Calu3 (cell line): ENCODE measurements around the gene DNAH5. TPM values are rescaled to one million over a fixed set of nuclear protein-coding genes. Genes with fewer than 3 reads are reported as not detected.

Experiments used
- BruUV-seq: library from RNA; stranded (reverse); fragments of 400-500 nt; replicated peaks from 2 replicates; lab custom pipeline; 2021; lab: Mats Ljungman, UMichigan
- CTCF ChIA-PET: fragments of 300-600 bp; sonication (Branson Sonifier 250); formaldehyde crosslinking; loops from one replicate; lab custom pipeline; 2022; ENCODE audit warnings: antibody characterized with exemption; lab: Charles Lee
- DNase-seq: peaks from one replicate; pipeline ENCODE4 v3.0.0; 2022
- H3K27ac Mint-ChIP-seq: one replicate; pipeline ENCODE4 v1.8.0; 2022; ENCODE audit warnings: mixed read lengths; ENCODE audit not compliant: unreplicated experiment
- H3K27me3 Mint-ChIP-seq: one replicate; pipeline ENCODE4 v1.8.0; 2022; ENCODE audit warnings: mixed read lengths; ENCODE audit not compliant: unreplicated experiment
- H3K36me3 Mint-ChIP-seq: one replicate; pipeline ENCODE4 v1.8.0; 2022; ENCODE audit warnings: mild to moderate bottlenecking, moderate library complexity, mixed read lengths; ENCODE audit not compliant: insufficient read depth, unreplicated experiment
- H3K4me1 Mint-ChIP-seq: one replicate; pipeline ENCODE4 v1.8.0; 2022; ENCODE audit warnings: mild to moderate bottlenecking, low read depth, mixed read lengths; ENCODE audit not compliant: unreplicated experiment
- H3K4me3 Mint-ChIP-seq: one replicate; pipeline ENCODE4 v1.8.0; 2022; ENCODE audit warnings: mild to moderate bottlenecking, low read depth, moderate library complexity, mixed read lengths; ENCODE audit not compliant: unreplicated experiment
- H3K9me3 Mint-ChIP-seq: one replicate; pipeline ENCODE4 v1.8.0; 2022; ENCODE audit warnings: low read depth, mixed read lengths; ENCODE audit not compliant: unreplicated experiment
- intact Hi-C: fragments of 100-400 bp; cut with micrococcal nuclease; formaldehyde crosslinking; loops from one replicate; pipeline ENCODE4 v1.10.0; 2022; ENCODE audit not compliant: unreplicated experiment
- total RNA-seq: library from RNA; stranded (reverse); gene quantifications from 2 replicates; pipeline ENCODE4 v1.2.3, GENCODE V29; 2022
- TF ChIP-seq, protein P1 (sequence below): fragments of 200-600 bp; IDR thresholded peaks from one replicate; pipeline ENCODE4 v1.8.0; 2022; ENCODE audit warnings: antibody characterized with exemption; ENCODE audit not compliant: unreplicated experiment

Gene DNAH5
- total RNA-seq, 1 experiment from 2014 or later: 5.8 TPM

DNA sequence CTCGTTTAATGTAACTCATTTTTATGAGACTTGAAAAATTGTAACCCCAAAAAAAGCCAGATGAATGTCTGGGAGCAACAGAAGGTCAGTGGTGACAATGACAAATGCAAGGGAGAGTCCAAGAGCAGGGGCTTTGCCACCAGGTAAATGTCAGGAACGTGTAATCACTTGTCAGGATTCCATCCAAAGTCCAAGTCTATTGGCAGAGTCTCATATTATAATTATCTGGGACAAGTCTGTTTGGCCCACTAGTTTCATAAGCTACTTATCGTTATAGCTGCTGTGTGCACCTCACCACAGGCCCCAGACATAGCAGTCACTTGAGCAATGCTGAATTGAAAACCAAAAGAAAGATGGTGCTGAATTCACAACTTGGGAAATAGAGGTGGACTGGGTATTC is 180.8 kb downstream of the DNAH5 start:
- H3K4me1 Mint-ChIP-seq: no peaks in the 10 kb centered on the region
- no peaks in the 10 kb centered on the region for H3K9me3 Mint-ChIP-seq
- H3K4me3 Mint-ChIP-seq: no peak overlapping the region
- no peaks in the 10 kb centered on the region for H3K27me3 Mint-ChIP-seq
- TF ChIP-seq, protein P1, sequence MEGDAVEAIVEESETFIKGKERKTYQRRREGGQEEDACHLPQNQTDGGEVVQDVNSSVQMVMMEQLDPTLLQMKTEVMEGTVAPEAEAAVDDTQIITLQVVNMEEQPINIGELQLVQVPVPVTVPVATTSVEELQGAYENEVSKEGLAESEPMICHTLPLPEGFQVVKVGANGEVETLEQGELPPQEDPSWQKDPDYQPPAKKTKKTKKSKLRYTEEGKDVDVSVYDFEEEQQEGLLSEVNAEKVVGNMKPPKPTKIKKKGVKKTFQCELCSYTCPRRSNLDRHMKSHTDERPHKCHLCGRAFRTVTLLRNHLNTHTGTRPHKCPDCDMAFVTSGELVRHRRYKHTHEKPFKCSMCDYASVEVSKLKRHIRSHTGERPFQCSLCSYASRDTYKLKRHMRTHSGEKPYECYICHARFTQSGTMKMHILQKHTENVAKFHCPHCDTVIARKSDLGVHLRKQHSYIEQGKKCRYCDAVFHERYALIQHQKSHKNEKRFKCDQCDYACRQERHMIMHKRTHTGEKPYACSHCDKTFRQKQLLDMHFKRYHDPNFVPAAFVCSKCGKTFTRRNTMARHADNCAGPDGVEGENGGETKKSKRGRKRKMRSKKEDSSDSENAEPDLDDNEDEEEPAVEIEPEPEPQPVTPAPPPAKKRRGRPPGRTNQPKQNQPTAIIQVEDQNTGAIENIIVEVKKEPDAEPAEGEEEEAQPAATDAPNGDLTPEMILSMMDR: no peak
- no TSS peak for BruUV-seq
- intact Hi-C loops: no loop called here
- H3K36me3 Mint-ChIP-seq: no peaks in the 10 kb centered on the region
- CTCF ChIA-PET: no interaction called here
- H3K27ac Mint-ChIP-seq: no peak overlapping the region
- DNase-seq: no peak

DNA sequence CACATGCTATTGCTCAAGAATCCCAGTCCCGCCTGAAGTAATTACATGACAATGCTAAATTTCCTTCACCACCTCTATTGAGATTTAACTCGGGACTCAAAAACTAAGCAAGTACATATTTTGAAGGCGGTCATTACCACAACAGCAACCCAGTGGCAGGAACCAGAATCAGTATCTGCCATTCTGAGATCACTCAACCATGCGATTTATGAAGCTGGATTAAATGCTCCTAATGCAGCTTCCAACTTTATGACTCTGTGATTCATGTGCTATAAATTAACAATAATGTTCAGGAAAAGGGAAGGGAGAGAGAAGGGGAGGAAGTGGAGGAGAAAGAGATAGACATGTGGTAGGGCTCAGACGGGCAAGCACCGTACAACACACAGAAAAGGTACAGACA is 194.7 kb downstream of the DNAH5 start:
- intact Hi-C loops: no loop called here
- no peaks in the 10 kb centered on the region for H3K27me3 Mint-ChIP-seq
- TF ChIP-seq, protein P1: no peak
- H3K27ac Mint-ChIP-seq: no peak overlapping the region
- no TSS peak for BruUV-seq
- CTCF ChIA-PET: no interaction called here
- no peaks in the 10 kb centered on the region for H3K9me3 Mint-ChIP-seq
- H3K4me1 Mint-ChIP-seq: no peaks in the 10 kb centered on the region
- no peak for DNase-seq
- H3K36me3 Mint-ChIP-seq: no peaks in the 10 kb centered on the region
- no peak overlapping the region for H3K4me3 Mint-ChIP-seq

DNA sequence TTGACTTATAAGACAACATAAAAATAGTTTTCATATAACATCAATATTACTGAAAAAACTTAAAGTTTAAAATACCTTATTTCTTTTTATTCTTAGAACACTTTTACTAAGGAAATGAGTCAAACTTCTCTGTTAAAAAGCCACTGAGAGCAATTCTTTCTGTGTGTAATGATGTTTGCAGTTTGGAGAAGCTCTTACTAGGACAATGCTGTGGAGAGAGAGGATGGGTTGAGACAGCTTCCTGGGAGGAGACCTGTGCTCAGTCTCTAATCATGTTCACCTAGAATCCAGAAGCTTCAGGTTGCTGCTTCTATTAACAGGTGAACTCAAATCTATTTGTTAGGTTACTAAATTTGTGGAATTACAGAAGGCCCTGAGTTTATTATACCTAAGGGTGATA is 198.5 kb downstream of the DNAH5 start:
- no peak overlapping the region for H3K4me3 Mint-ChIP-seq
- CTCF ChIA-PET: no interaction called here
- intact Hi-C loops: no loop called here
- no peaks in the 10 kb centered on the region for H3K36me3 Mint-ChIP-seq
- no peaks in the 10 kb centered on the region for H3K4me1 Mint-ChIP-seq
- TF ChIP-seq, protein P1: no peak
- BruUV-seq: no TSS peak
- H3K27me3 Mint-ChIP-seq: no peaks in the 10 kb centered on the region
- no peak overlapping the region for H3K27ac Mint-ChIP-seq
- H3K9me3 Mint-ChIP-seq: no peaks in the 10 kb centered on the region
- DNase-seq: no peak

DNA sequence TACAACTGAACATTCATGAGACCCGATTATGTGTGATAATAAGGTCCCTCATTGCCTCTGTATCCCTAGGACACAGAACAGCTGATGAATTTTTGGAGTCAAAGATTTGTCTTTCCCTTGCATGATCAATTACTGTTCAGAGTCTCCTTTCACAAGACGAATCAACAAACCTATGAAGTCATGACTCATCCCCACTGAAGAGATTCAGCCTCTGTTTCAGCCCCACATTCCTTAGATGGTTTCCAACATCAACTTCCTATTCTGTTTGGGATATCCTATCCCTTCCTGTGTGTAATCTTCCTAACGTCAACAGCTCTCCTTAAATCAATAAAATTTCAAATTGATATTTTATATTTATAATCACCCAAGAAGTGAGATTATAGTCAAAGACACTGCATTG is 199.0 kb downstream of the DNAH5 start:
- no peak overlapping the region for H3K4me3 Mint-ChIP-seq
- DNase-seq: no peak
- BruUV-seq: no TSS peak
- TF ChIP-seq, protein P1: no peak
- no peaks in the 10 kb centered on the region for H3K4me1 Mint-ChIP-seq
- H3K27ac Mint-ChIP-seq: no peak overlapping the region
- CTCF ChIA-PET: no interaction called here
- intact Hi-C loops: no loop called here
- H3K36me3 Mint-ChIP-seq: no peaks in the 10 kb centered on the region
- no peaks in the 10 kb centered on the region for H3K27me3 Mint-ChIP-seq
- H3K9me3 Mint-ChIP-seq: no peaks in the 10 kb centered on the region
